HG02970 (cell line): ENCODE data around the gene ANKRD34C.

Source experiments
- ATAC-seq: cut with Tn5 transposase; IDR thresholded peaks from one replicate; pipeline ENCODE4 v1.9.1; 2021; ENCODE audit warnings: mild to moderate bottlenecking, moderate library complexity, moderate number of reproducible peaks; ENCODE audit not compliant: unreplicated experiment, low FRiP score

Gene ANKRD34C

DNA sequence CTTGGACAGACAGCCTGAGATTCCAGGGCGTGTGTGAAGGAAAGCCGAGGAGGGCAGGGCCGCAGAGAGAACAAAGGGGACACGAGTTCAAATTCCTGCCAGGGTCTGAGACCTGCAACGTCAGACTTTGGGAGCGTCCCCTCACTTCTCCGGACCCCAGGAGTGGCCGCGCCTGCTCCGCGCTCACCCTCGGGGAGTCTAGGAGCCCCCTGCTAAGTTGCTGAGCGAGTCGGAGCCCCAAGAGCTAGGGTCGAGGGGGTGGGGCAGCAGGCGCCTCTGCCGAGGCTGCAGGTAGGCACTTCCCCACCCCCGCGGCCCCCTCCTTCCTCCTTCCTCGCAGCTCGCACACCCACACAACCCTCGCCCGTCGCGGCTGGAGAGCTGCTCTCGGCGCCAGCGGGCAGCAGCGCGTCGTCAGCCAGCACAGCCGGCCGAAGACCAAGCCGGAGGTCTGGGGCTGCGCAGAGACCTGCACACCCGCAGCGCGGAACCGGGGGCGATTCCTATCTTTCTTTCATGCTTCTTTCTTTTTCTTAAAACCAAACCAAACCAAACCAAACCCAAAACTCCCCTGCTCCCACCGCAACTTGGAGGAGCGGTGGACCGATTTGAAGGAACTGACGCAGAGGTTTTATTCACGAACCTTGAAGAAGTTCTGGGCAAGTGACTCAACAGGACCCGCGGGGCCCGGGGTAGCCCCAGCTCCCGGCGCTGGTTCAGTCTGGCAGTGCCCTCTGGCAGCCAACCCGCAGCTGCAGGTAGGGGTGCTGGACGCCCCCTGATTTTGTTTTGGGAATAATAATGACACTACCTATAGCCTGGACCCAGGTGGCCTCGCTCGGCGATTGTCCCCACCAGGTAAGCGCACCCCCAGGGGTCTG is at the start of gene ANKRD34C:
Gene ANKRD34C (plus strand): TSS at position 352 of the 881 bp plus-strand sequence. CDS start 10,563 bp downstream, outside the sequence.
- ATAC-seq = no peak

DNA sequence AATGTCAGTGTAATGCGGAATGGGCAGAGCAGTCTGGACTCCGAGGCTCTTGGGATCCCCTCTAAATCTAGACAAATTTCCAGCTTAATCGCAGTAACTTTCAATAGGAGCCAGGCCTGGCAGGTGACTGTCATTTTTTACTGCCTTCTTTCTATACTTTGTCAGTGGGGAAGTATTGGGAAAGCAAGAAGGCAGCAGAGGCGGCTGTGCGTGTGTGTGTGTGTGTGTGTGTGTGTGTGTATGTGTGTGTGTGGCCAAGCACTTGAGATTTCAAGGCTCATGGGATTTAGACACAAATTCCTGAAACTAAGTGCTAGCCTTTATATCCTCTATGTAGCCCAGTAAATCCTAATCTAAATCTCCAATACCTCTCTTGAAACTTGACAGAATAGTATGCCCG is 49.3 kb upstream of the ANKRD34C start:
- no peak for ATAC-seq

DNA sequence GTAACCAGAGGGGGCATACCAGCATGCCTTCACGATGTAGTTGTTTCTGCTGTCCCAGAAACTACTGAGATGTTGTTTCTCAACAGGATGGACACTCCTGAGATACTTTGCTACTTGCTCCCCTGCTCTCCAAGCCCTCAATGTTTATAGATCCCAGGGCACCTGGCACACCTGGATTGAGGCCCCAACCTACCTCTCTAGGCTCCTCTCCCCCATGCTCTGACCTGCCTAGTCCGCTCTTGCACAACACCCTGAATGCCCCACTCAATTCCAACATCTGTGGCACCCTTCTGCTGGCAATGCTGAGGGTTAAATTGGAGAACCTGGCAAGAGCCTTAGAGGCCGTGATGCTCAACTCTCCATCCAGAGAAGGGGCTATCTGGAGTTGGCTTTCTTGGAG is 42.5 kb upstream of the ANKRD34C start:
- ATAC-seq = no peak

DNA sequence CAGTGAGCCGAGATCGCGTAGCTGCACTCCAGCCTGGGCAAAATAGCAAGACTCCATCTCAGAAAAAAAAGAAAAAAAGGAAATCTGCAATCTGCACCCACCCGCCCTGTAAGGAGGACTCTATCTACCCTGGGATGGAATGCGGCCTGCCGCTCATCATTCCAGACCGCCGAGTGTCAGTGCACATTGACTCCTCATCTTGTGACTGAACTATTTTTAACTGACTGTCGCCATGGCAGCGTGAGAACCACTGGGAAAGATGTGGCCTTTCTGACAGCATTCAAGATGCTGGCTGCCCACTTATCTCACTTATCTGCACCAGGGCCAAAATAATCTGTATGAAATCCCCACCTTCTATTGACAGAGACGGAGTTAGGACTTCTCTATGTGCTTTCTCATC is 38.8 kb upstream of the ANKRD34C start:
- ATAC-seq = no peak

DNA sequence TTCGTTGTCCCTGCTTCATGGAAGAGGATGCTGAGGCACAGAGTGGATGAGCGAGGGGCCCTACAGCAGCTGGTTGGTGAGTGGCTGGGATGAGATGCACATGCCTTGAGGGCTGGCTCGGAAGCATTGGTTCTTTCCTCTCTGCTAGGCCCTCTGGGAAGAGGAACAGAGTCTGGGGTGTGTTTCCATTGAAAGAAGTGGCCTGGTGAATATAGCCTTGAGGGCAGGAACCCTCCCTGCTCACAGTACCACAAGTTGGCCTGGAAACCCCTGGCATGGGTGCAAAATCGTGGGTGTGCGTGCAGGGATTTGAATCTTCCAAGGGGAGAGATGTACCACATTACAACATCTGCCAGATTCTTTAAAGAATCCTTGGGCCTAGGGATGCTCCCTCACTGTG is 37.6 kb upstream of the ANKRD34C start:
- ATAC-seq = no peak

DNA sequence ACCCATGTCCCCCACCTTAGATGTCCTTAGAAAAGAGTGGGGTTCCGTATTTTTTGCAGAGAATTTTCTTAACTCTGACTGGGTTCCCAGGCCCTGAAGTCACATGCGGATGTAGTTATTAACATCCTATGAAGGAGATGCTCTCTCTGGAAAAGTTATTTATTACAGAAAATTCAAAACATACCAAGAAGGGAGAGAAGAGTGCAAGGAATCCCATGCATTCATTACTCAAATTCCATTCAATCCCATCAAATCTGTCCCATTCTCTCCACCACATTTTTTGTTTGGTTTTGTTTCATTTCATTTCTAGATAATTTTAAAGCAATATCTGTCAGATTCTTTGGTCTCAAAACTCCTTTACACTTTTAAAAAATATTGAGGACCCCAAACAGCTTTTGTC is 34.3 kb upstream of the ANKRD34C start:
- ATAC-seq = no peak

DNA sequence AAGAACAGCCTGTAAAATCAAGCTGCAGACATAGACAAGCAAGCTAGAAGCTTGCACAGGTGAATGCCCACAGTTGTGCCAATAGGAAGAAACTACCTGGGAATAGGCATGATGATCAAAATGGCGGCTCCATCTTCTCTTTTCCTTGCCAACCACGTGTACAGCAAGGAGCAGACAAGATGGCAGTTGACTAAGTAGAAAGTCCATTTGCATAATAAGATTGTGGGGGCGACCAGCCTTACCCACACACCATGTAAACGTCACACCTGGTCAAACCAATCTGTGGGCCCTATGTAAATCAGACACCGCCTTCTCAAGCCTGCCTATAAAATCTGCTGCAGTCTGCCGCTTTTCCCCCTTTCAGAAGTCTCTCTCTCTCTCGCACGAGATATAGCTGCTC is 25.1 kb upstream of the ANKRD34C start:
- ATAC-seq = no peak

DNA sequence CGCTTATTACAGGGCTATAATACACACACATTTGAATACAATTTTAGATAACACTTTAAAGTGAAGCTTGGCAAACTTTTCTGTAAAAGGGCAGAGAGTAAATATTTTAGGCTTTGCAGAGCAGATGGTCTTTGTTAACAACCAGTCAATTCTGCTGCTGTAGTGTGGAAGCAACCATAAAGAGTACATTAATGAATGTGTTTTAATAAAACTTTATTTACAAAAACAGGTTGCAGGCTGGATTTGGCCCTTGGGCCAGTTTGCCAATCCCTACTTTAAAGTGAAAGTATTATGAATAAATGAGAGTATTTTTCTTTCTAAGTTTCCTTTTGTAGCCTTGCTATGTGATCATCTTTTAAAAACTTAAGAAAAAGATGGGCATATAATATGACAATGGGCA is 20.7 kb upstream of the ANKRD34C start:
- no peak for ATAC-seq

DNA sequence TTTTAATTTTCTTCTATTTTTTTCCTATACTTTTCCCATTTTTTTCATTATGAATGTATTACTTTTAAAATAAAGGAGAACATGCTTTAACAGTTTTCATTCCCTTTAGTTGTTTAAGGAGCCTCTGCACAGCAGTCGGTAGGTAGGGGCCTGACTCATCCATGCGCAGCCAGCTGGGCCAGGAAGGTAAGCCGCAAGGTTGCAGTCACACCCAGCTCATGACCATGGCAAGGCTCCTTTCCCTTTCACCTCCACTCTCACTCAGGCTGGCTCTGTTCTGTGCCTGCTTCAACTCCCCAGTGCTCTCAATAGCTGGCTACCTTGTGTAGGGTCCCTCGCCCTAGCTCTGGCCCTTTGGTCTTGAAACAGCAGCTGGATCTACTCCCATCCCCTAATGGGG is 17.4 kb upstream of the ANKRD34C start:
- no peak for ATAC-seq

DNA sequence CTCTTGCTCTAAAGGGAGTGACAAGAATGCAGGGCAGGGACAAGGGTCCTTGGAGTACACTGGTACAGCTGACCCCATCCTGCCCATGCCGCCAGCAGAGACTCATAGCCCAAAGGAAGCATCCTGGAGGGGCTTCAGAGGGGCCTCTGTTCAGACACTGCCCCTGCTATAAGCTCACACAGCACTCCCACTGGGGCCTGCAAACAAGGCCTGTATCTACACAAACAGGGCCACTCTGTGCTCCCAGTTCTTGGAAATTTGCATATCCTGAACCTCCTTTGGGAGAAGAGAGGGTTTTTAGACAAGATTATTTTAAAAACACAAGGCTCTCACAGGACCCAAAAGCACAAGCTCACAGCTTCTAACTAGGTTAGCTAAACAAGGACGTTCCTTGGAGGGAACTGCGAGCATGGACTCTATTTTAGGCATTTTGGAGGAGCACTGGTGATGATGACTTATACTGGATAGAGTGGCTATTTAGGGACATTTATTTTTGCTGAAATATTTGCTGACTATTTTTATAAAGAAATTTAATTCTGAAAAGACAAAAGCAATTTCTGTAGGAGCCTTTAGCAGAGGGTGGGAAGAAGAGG is 16.4 kb upstream of the ANKRD34C start:
- ATAC-seq = no peak

DNA sequence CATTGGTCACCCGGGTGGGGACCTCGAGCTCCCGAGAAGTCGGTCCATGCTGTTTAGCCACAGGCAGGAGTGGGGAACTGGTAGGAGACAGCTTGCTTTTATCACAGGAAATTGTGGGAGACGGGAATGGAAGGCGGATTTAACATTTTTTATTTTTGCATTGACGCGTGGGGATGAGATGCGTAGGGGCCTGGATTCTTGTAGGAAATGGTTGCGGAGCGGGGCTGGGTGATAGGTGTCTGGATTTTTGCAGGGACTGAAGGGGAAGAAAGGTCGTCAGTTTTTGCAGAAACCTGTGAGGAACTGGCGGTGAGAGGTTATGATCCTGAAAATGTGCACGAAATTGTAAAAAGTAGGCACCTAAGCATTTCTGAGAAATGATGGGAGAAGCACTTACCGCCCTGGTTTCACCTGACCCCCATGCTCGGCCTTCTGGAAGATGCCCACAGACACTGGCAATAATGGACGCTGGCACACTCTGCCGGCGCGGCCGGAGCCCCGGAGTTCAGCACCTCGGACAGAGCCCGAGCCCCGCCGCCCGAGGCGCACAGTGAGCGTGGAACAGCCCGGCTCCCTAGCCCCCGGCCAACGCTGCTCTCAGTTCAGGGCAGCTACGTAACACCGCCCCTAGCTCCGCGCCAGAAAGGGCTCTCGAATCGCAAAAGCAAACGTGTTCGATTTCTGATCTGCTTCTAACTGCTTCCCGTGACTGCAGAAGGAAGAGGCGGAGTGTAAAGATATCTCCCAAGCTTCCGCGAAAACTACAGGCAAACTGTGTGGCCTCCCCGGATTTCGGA is 928 bp downstream of the ANKRD34C start:
- no peak for ATAC-seq

DNA sequence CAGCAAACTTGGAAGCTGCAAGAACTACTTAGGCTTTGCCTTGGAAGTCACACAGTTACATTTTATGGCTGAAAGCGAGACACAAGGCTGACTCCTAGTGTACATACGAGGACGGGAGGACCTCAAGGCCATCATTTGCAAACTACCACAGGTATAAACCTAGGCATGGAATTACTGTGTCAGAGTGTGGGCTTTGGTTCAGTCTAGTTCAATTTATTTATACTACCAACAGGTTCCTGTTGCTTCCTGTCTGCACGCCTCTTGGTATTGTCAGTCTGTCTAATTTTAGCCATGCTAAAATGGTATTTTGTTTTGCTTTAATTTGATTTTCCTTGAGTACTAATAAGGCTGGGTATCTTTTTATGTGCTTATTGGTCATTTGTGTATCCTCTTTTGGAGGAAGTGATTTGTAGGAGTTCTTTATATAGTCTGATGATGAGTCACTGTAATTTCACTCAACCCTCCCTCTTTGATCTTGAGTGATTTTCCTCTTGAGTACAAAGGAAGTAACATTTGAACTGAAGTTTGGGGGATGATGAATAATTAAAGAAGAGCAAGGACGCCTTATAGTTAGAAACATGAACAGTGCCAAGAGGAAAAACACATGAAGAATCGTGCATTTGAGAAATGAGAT is 8.2 kb downstream of the ANKRD34C start:
- ATAC-seq = no peak

DNA sequence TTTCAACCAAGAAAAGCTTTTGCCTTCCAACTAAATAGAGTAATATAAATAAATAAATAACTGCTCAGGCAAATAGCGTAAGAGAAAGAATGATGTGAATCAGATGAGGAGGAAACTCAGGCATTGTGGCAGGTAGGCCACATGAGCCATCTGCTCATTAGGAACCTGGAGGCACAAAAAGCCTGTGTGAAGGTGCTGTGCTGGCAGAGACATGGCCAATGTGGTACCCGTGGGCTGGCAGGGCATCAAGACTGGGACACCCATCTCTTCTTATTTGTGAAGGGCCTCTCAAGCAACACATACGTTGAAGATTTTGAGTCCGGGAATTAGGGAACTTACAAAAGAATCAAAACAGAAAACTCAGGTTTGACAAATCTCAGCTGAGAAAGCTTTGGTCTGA is 9.5 kb downstream of the ANKRD34C start:
- ATAC-seq = no peak

DNA sequence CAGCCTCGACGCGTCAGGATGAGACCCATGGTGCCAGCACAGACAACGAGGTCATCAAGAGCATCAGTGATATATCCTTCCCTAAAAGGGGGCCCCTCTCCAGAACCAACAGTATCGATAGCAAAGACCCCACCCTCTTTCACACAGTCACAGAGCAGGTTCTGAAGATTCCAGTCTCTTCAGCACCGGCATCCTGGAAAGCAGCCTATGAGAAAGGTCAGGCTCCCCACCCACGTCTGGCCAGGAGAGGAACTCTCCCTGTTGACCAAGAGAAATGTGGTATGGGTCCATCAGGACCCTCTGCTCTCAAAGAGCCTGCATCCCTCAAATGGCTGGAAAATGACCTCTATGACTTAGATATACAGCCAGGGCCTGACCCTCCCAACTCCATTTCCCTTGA is 11.6 kb downstream of the ANKRD34C start:
- no peak for ATAC-seq

DNA sequence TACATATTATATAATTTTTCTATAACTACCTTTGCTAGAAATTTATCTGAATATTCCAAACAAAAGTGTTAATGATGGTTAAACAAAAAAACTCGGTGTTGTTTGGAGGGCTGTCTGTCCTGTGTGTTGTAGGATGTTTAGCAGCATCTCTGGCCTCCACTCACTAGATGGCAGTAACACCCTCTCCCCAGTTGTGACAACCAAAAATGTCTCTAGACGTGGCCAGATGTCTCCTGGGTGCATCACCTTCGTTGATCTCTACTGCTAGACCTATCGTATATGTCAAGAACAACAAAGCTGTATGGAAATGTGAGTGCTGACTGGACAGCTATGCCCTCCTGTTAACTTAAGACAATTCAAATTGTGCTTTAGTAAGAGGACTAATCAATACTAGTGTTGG is 14.1 kb downstream of the ANKRD34C start:
- ATAC-seq = no peak

DNA sequence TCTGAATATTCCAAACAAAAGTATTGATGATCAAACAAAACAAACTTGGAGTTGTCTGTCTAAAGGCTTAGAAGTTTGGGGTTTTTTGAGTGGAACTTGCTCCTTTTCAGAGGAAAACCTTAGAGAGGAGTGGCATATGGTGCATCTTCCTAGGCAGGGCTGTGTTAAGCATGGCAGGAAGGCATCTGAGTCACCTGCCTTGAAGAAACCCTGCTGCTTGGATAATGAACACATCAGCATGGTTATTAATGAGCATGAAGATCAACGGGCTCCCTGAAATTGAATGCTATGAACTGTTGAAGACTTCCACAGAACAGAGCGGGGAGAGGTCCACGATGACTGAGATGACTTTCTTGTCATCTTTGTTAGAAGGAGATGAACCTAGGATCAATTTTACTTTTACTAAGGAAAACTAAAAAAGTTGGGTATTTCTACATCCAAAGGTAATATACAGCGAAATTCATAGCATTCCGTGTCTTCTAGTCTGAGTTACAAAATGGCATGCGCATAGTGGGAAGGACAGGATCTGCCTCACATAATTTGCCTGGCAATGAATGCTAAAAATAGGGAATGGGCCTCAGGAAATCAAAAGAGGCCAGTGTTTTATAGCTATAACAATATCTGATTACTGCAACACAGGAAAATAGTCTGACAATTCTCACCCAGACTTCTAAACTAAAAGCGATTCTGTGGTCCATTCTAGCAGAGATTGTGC is 16.8 kb downstream of the ANKRD34C start:
- no peak for ATAC-seq

DNA sequence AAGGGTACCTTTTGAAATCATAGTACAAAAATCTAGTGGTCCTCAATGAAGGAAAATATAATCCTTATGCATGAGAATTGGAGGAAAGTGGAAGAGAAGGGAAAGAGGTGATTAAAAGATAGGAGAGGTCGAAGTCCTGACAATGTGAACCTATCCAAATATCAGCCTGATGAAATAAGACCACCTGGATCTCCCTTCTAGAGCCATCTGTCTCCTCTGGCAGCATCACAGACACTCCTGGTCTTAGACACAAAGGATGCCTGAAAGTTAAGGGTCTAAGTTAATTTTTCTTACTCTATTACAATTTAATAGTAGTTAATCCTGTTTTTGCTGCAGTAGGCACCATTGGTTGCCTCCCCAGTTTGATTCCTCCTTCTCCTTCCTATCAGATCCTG is 17.3 kb downstream of the ANKRD34C start:
- ATAC-seq = no peak

DNA sequence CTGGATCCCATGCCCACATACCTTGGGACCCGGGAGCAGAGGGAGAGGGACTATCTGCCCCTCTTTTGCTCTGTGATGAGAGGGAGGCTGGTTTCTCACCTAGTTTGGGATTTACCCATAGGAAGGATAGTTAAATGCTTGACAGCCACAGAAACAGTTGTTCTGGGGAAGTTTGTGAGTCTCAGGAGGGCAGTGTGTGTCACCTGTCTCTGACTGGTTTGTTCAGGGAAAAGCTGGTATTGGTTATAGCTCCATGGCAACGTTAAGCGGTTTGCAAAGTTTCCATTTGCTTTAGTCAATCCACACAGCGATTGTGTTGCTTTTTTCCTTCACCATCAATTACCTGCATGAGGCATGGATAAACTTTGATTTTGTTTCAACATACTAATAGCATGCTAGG is 24.7 kb downstream of the ANKRD34C start:
- no peak for ATAC-seq

DNA sequence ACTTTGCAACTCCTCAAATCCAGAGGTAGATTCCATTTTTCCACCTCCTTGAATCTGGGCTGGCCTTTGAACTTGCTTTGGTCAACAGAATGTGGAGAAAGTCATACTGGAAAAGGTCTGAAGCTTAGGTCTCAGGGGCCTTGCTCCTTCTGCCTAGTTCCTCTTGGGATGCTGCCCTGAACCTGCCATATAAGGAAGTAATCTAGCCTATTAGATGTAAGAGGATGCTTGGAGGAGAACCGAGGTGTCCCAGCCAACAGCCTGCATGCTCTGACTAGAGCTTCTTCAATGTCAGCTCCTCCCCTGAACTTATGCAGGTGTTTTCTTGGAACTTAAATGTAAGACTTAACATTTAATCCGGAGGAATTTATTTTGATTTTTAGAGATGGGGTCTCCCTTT is 26.4 kb downstream of the ANKRD34C start:
- no peak for ATAC-seq

DNA sequence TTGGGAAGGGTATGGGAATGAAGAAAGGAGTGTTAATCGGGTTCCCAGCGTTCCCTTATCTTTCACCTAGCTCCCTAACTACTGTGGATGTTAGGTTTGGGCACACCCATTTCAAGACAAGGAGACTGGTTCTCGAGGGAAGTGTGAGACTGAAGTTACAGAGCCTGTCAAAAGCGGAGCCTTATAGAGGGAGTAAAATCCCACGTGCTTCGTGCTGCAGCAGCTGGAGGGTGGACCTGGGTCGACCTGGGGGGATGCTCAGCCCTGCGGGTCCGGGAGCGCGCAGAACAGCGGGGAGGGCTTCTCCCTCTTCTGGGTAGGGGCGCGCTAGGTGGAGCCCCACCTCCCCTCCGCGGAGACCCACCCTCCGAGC is 28.1 kb downstream of the ANKRD34C start:
- ATAC-seq = peak; percentile 31
